HG03060 (cell line): Measurements from ENCODE around the gene TRAPPC13.
"Not testable (repeated sequence)": the region's sequence is repeated elsewhere in the genome, so short reads cannot be mapped to it uniquely, and the experiment has no call there.

Experiments
- ATAC-seq: cut with Tn5 transposase; IDR thresholded peaks from one replicate; pipeline ENCODE4 v1.9.1; 2021; ENCODE audit warnings: low read depth, moderate number of reproducible peaks; ENCODE audit not compliant: unreplicated experiment

The TRAPPC13 gene

DNA sequence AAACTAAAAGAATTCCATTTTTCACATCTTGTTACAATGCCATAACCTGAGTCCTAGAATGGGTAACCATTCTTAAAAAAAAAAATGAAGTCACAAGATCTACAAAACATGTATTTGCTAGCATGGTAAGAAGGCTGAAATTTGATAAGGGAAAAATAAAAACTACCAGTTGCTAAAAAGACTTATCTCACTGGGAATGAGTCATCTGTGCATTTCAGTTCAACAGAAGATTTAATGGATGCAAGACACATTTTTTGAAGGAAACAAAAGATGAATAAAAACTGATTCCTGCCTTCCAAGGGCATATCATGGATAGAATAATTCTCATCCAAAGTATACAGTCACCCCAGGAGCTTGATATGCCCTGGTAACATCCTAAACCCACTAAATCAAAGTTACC, 49.9 kb downstream of the TRAPPC13 start:
- ATAC-seq, result no peak

DNA sequence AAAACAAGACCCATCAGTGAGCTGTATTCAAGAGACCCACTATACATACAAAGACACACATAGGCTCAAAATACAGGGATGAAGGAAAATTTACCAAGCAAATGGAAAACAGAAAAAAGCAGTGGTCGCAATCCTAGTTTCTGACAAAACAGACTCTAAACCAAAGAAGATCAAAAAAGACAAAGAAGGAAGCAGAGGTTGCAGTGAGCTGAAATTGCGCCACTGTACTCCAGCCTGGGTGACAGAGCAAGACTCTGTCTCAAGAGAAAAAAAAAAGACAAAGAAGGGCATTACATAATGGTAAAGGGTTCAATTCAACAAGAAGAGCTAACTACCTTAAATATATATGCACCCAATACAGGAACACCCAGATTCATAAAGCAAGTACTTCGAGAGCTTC, 51.2 kb downstream of the TRAPPC13 start:
- ATAC-seq, result not testable (repeated sequence)

DNA sequence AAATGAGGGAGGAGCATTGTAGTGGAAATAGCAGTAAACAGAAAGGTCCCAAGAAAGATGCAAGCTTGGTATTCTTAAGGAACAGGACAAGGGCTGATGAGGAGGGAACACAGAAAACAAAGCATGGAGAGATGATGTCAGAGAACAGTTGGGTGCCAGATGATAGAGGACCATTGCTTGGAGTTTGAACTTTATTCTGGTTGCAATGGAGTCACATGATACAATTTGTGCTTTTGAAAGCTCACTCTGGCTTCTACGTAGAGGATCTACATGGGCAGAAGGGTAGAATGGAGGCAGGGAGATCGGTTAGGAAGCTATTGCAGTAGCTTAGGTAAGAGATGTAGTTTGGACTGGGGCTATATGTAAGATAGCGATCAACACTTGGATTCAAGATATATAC, 57.3 kb downstream of the TRAPPC13 start:
- ATAC-seq, result no peak

DNA sequence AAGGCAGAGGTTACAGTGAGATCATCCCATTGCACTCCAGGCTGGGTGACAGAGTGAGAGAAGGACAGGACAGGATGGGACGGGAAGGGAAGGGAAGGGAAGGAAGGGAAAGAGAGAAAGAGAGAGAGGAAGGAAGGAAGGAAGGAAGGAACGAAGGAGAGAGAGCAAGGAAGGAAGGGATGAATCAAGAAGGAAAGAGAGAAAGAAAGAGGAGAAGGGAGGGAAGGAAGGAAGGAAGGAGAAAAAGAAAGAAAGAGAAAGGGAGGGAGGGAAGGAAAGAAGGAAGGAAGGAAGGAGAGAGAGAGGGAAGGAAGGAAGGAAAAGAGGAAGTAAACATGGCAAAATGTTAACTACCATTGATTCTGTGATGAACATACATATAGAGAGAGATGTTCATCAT, 68.3 kb downstream of the TRAPPC13 start:
- no peak for ATAC-seq

DNA sequence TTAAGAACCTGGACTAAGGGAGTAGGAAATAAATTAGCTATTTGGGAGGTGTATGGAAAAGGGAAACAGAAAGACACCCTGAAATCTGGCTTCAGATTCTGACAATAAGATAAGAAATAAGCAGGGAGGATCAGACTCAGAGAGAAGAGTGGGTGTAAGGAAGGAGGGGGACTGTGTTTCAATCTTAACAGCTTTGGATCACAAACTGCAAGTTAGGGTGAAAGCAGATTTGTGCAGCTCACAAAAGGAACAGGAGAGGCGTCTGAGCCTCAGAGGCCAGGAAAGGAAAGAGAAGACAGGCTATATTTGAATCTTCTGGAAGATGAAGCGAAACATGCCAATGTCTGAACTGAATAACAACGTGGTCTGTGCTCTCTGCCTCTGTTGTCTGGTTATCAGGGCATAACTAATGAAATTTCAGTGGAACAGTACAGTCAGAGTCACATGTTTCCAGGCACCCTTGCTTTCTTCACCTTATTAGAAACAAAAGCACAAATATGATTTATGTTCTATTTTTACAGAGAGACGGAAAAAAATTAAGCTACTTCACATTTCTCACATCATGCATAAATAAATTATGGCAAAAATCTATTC, 70.4 kb downstream of the TRAPPC13 start:
- ATAC-seq, result no peak

DNA sequence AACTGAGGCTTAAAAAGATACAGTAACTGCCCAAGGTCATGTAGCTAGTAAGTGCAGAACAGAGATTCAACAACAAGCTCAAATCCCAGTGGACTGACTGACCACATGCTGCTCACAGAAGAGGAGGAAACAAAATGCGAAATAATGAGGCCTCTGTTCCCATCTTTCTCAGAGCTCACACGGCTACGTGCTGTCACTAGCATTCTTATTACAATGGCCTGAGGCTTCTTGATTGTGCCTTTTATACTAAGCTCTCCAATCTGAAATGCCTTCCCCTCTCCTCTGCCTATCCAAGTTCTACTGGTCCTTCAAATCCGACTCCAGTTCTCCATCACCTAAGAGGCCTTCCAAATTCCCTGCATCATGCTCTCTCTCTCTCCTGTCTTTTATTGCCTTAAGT, 71.1 kb downstream of the TRAPPC13 start:
- ATAC-seq, result no peak

DNA sequence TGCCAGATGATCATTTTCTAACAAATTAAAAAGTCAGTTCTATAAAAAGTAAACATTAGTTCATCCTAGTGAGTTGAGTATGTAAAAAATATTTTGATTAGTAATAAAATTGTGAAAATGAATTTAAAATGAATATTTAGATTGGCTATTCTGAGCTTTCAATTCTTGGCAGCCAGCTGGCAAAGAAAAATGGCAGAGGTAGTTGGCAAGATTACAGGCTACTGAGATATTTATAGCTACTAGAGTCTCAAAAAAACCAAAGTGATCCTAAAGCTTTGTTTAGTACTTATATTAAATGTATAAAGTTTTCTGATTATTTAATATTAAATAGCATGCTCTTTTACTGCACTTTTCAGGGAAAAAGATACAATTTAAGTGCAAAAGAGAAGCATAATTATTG, 72.1 kb downstream of the TRAPPC13 start:
- no peak for ATAC-seq

DNA sequence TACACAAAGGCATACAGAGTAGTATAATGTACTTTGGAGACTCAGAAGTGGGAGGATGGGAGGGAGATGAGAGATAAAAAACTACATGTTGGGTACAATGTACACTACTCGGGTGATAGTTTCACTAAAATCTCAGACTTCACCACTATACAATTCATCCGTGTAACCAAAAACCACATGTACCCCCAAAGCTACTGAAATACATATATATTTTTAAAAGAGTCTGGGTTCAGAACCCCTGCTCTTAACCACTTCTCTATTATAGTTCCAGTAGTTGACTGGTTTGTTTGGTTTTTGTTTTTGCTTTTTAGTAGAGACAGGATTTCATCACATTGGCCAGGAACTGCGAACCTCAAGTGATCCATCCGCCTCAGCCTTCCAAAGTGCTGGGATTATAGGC, 74.5 kb downstream of the TRAPPC13 start:
- no peak for ATAC-seq

DNA sequence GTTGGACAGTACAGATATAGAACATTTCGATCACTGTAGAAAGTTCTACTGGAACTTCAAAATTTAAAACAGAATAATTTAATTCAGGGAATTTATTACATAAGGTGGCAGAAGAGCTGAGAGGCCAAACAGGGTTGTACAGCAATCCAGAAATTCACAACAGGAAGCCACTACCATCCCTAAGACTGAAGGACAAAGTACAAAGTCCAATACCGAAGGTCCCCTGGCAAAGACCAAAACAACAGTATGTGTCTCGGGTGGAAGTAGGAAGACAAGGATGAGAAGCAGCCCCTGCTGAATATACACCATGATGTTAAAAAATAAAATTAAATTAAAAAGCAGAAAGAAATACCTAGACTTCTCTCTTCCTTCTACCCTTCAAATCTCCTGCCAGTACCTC, 77.2 kb downstream of the TRAPPC13 start:
- ATAC-seq, result no peak

DNA sequence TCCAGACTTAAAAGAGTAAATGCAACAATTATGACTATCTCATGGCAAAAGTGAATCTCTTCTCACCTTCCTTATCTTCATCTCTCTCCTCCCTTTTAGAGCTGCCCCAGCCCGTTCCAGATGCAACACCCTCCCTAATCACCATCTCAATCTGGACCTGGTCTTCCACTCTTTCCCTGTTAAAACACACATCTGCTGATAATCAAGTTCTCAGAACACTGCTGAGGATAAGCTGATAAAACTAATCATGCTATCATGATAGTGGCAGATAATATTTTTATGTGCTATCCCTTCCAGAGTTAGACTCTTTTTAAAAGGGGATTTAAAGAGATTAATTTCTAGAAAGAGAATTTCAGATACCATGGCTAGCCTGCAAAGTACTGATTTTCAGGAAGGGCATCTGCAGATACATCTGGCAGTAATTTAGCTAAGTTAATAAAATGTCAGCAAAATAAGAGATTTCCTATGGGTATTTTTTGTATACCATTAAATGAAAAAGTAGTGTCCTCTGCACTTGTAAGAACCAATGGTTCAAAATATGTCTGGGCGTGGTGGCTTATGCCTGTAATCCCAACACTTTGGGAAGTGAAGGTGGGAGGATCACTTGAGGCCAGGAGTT, 79.9 kb downstream of the TRAPPC13 start:
- no peak for ATAC-seq

DNA sequence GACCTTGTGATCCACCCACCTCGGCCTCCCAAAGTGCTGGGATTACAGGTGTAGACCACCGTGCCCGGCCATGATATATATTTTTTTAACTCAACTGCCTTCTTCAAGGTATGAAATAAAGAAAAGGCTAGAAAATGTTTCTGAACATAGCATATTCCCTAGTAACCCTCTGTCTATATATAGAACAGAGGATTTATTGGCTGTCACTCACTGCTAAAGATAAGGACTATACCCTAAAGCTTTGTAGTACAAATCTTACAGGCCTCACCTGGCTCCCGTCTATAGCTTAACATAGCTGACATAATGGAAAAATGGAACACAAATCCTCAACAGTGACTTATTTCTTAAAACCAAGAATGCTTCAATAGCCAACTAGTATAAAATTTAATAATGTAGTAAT, 82.8 kb downstream of the TRAPPC13 start:
- ATAC-seq, result no peak

DNA sequence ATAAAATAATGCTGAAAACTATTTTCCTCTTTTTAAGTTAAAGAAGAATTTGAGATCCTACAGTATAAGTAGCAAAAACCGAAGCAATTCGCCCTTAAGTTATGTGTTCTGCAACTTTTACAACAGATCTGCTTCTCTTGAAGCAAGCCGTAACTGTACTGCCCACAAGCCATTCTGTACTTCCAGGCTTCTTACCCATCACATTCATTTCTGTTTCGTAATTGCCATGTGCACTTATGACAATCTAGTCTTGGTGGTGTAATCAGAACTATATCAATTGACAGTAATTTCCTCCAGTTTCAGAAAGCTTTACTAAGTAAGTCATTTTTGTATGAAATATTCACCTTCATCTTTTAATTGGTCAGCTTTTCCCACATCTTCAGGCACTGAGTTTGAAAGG, 83.3 kb downstream of the TRAPPC13 start:
- ATAC-seq, result no peak
